ENCODE results near the gene DDX27.

DNA sequence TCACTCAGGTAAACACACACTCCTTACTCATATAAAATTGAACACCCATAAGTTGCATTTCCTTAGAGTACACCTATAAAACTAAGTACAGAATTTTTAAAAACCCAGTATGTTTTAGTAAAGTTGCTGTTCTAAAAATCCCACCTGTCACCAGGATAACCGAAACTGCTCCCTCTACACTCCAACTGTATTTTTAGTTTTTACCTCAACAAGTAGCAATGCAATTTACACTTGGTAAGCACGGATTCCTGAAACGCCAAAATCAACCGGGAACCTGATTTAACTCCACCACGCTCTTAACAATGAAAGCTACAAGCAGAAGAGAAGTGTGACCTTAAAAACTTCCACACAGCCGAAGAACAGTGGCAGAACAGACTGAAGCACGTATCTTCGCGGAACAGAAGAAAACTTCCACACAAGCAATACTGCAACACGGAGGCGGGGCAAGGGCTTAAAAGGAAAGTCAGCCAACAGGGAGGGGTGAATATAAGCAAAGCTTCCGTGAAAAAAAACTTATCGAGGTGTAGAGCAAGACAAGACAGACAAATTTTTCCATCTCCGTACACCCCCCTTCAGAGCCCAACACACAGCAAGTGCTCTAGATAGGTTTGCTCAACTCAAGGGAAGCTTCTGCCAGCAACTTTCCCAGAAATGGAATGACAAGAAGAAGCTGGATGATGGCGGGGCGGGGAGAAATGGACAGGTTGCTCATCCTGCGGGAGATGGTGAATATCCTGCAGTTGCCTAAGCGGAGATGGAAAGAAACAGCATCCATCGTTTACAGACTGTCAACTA lies 32.5 kb upstream of the DDX27 start:
- TF ChIP-seq, protein P1, sequence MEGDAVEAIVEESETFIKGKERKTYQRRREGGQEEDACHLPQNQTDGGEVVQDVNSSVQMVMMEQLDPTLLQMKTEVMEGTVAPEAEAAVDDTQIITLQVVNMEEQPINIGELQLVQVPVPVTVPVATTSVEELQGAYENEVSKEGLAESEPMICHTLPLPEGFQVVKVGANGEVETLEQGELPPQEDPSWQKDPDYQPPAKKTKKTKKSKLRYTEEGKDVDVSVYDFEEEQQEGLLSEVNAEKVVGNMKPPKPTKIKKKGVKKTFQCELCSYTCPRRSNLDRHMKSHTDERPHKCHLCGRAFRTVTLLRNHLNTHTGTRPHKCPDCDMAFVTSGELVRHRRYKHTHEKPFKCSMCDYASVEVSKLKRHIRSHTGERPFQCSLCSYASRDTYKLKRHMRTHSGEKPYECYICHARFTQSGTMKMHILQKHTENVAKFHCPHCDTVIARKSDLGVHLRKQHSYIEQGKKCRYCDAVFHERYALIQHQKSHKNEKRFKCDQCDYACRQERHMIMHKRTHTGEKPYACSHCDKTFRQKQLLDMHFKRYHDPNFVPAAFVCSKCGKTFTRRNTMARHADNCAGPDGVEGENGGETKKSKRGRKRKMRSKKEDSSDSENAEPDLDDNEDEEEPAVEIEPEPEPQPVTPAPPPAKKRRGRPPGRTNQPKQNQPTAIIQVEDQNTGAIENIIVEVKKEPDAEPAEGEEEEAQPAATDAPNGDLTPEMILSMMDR (IDR thresholded peaks at IDR 0.05) = no peak
- TF ChIP-seq POLR2A (IDR thresholded peaks at IDR 0.05) = no peak

Measured in ovary (tissue), 3 donors.